Lower lobe of right lung (tissue), 2 donors: ENCODE measurements around the gene OR6C65. TPM values are rescaled to one million over a fixed set of nuclear protein-coding genes. Genes with fewer than 3 reads are reported as not detected.

Source experiments
- ATAC-seq, 2 donors: fragments of 200-7000 bp; cut with Tn5 transposase; one replicate each; pipeline ENCODE4 v1.9.1; 2020 to 2022; ENCODE audit warnings: mild to moderate bottlenecking in 2 of 2, moderate library complexity in 2 of 2
- DNase-seq: peaks from one replicate; pipeline ENCODE4 v3.0.0-alpha.2; 2020
- H3K27ac ChIP-seq: fragments of 200-600 bp; one replicate; pipeline ENCODE4 v1.8.0; 2022
- H3K27me3 ChIP-seq: fragments of 200-600 bp; one replicate; pipeline ENCODE4 v1.8.0; 2022; ENCODE audit warnings: low read depth
- H3K36me3 ChIP-seq: fragments of 200-600 bp; one replicate; pipeline ENCODE4 v1.8.0; 2022; ENCODE audit warnings: mild to moderate bottlenecking
- H3K4me1 ChIP-seq: fragments of 200-600 bp; one replicate; pipeline ENCODE4 v1.8.0; 2022
- H3K4me3 ChIP-seq: fragments of 200-600 bp; one replicate; pipeline ENCODE4 v1.8.0; 2022; ENCODE audit warnings: mild to moderate bottlenecking
- H3K9me3 ChIP-seq: fragments of 200-600 bp; one replicate; pipeline ENCODE4 v1.8.0; 2022
- CTCF ChIP-seq: fragments of 200-600 bp; IDR thresholded peaks from one replicate; pipeline ENCODE4 v1.8.0; 2022; ENCODE audit warnings: antibody characterized with exemption, mild to moderate bottlenecking
- intact Hi-C: fragments of 100-400 bp; cut with DNase I; formaldehyde crosslinking; loops from one replicate; pipeline ENCODE4 v1.11.0; 2022
- total RNA-seq: library from RNA; stranded (reverse); fragmentation: NEBNext Ultra II Directional; extraction: Animal tissue kit (Norgen Biotek cat#: 25700); gene quantifications from one replicate; pipeline ENCODE4 v1.2.1, GENCODE V29; 2021
- donor health status: DM: no; HTN: yes; CAD: no; lungs with severe emphysema.

OR6C65 gene
- total RNA-seq, 1 donor from 2014 or later: not detected

DNA sequence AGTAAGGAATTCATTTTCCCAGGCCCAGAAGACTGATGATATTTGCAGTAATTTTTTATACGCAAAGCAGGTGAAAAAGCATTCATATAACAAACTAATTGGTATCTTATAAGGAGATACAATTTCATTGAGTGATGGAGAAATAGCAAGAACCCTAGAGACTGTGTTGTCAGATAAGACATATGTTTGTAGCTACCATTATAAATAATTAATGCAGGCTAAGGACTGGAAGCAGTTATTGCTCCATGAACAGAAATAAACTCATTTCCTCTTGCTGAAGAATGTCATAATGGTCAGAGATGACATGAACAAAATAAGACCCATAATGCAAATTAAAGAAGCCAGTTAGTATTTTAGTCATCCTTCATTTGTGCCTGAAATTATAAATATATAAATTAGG is 45.0 kb downstream of the OR6C65 start:
- no peak for DNase-seq
- no peaks in the 10 kb centered on the region for H3K4me1 ChIP-seq
- intact Hi-C loops: no loop called here
- TF ChIP-seq CTCF: no peak
- no peaks in the 10 kb centered on the region for H3K27me3 ChIP-seq
- H3K27ac ChIP-seq: no peak overlapping the region
- H3K4me3 ChIP-seq: no peak overlapping the region
- no peaks in the 10 kb centered on the region for H3K36me3 ChIP-seq
- H3K9me3 ChIP-seq: no peaks in the 10 kb centered on the region
- no peak for ATAC-seq

GRCh38 chr12:55446326-55446725 is 46.0 kb downstream of the OR6C65 start:
- no peaks in the 10 kb centered on the region for H3K4me1 ChIP-seq
- H3K36me3 ChIP-seq: no peaks in the 10 kb centered on the region
- H3K4me3 ChIP-seq: no peak overlapping the region
- intact Hi-C loops: no loop called here
- H3K27me3 ChIP-seq: no peaks in the 10 kb centered on the region
- DNase-seq (no peak), ATAC-seq (no peak)
- no peak overlapping the region for H3K27ac ChIP-seq
- H3K9me3 ChIP-seq: no peaks in the 10 kb centered on the region
- TF ChIP-seq CTCF: no peak

- Histone ChIP-seq H3K9me3 (no peaks in the 10 kb centered on the region), H3K4me3 (no peak overlapping the region), H3K36me3 (no peaks in the 10 kb centered on the region), H3K27me3 (no peaks in the 10 kb centered on the region), H3K4me1 (no peaks in the 10 kb centered on the region), H3K27ac (no peak overlapping the region)
- intact Hi-C loops: no loop called here
- ATAC-seq: no peak
- no peak for TF ChIP-seq CTCF
- no peak for DNase-seq
Measured at GRCh38 chr12:55448825-55449224, 48.5 kb downstream of the OR6C65 start.

Other genes starting within 250 kb of the OR6C65 start
- not detected for gene OR10A7, start 179.5 kb upstream of the OR6C65 start, total RNA-seq
- not detected for gene OR6C74, start 155.9 kb upstream of the OR6C65 start, total RNA-seq
- gene OR6C6, start 104.0 kb upstream of the OR6C65 start, total RNA-seq: not detected
- not detected for gene OR6C1, start 86.2 kb upstream of the OR6C65 start, total RNA-seq
- gene OR6C3, start 69.8 kb upstream of the OR6C65 start, total RNA-seq: not detected
- gene OR6C75, start 37.6 kb upstream of the OR6C65 start, total RNA-seq: not detected
- not detected for gene OR6C76, start 25.7 kb downstream of the OR6C65 start, total RNA-seq
- gene OR6C2, start 43.5 kb downstream of the OR6C65 start, total RNA-seq: not detected
- not detected for gene OR6C70, start 69.6 kb downstream of the OR6C65 start, total RNA-seq
- not detected for gene OR6C68, start 91.8 kb downstream of the OR6C65 start, total RNA-seq
- gene OR6C4, start 149.1 kb downstream of the OR6C65 start, total RNA-seq: not detected
- not detected for gene OR2AP1, start 171.9 kb downstream of the OR6C65 start, total RNA-seq
- not detected for gene OR10P1, start 236.4 kb downstream of the OR6C65 start, total RNA-seq